Gastroesophageal sphincter (tissue), 4 donors: ENCODE data around the gene WNT2. TPM values are rescaled to one million over a fixed set of nuclear protein-coding genes. Genes with fewer than 3 reads are reported as not detected.
"Not testable (repeated sequence)": the region's sequence is repeated elsewhere in the genome, so short reads cannot be mapped to it uniquely, and the experiment has no call there.

ENCODE experiments used
- ATAC-seq: fragments of 150-250 bp; one replicate; pipeline ENCODE4 v1.9.1; 2016; ENCODE audit warnings: mild to moderate bottlenecking, moderate library complexity
- H3K27ac ChIP-seq, 4 donors: fragments of 200-600 bp; sonication (generic) in 3 of 4; 1 replicate in 3 of 4; 2 replicates in 1 of 4; pipeline ENCODE4 v1.5.1; 2016 to 2019
- H3K27me3 ChIP-seq: fragments of 200-600 bp; sonication (generic); one replicate; pipeline ENCODE4 v1.5.1; 2019
- H3K36me3 ChIP-seq, 2 donors: fragments of 200-600 bp; sonication (generic); one replicate each; pipeline ENCODE4 v1.5.1; 2019; ENCODE audit warnings: control low read depth in 1 of 2
- H3K4me1 ChIP-seq, 3 donors: fragments of 200-600 bp; sonication (generic); 1 replicate in 2 of 3; 2 replicates in 1 of 3; pipeline ENCODE4 v1.5.1; 2016 to 2019; ENCODE audit warnings: control low read depth in 2 of 3
- H3K4me3 ChIP-seq, 2 donors: fragments of 200-600 bp; sonication (generic); one replicate each; pipeline ENCODE4 v1.5.1; 2019; ENCODE audit warnings: mild to moderate bottlenecking in 1 of 2, moderate library complexity in 1 of 2
- H3K9me3 ChIP-seq, 3 donors: fragments of 200-600 bp; sonication (generic); one replicate each; pipeline ENCODE4 v1.5.1; 2017 to 2019; ENCODE audit warnings: control low read depth in 2 of 3
- EP300 ChIP-seq: sonication (generic); formaldehyde crosslinking; IDR thresholded peaks from one replicate; pipeline ENCODE4 v1.6.1; 2017; ENCODE audit warnings: antibody characterized with exemption, mild to moderate bottlenecking
- POLR2A ChIP-seq, 2 donors: fragments of 450-650 bp; IDR thresholded peaks; one replicate each; pipeline ENCODE4 v1.6.1; 2017; ENCODE audit warnings: antibody characterized with exemption in 2 of 2, mild to moderate bottlenecking in 2 of 2, moderate library complexity in 1 of 2
- POLR2AphosphoS5 ChIP-seq: sonication (generic); formaldehyde crosslinking; IDR thresholded peaks from one replicate; pipeline ENCODE4 v1.6.1; 2017; ENCODE audit warnings: antibody characterized with exemption
- WGBS, 2 donors: methylation state at CpG; one replicate each; pipeline ENCODE4 v1.1.5; 2018; ENCODE audit warnings: low coverage in 1 of 2; 5-methylcytosine and 5-hydroxymethylcytosine counted together
- total RNA-seq, 4 donors: library from RNA; depleted of rRNA; stranded (reverse); fragments of >200 nt; gene quantifications; one replicate each; pipeline ENCODE4 v1.1.0, GENCODE V29; 2016
- TF ChIP-seq, protein P1 (sequence below), 4 experiments: fragments of 200-600 bp in 2 of 4; fragments of 450-650 bp in 2 of 4; sonication (generic) in 1 of 4; IDR thresholded peaks; one replicate each; pipeline ENCODE4 v1.5.1; 2017 to 2019; ENCODE audit warnings: antibody characterized with exemption in 4 of 4, mild to moderate bottlenecking in 2 of 4, moderate library complexity in 2 of 4

WNT2 gene
- total RNA-seq, 4 donors from 2014 or later, result 0.54 to 1.3 (median 1.1) TPM; not detected in 1

DNA sequence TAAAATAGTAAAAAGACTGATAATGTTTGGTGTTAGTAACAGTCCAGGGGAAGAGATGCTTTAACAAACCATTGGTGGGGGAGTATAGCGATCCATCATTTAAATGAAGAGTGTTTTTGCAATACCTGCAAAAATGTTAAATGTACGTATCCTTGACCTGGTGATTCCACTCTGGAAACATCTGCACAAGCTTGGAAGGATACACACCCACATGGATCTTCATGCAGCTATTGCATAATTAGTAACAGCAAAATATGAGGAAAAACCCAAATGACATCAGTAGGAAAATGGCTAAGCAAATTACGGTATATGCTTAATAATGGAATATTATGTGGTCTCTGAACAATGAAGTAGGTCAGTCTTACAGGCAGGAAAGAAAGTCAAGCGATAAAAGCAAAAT lies 20.5 kb downstream of the WNT2 start:
- no peak for TF ChIP-seq POLR2AphosphoS5
- TF ChIP-seq, protein P1, sequence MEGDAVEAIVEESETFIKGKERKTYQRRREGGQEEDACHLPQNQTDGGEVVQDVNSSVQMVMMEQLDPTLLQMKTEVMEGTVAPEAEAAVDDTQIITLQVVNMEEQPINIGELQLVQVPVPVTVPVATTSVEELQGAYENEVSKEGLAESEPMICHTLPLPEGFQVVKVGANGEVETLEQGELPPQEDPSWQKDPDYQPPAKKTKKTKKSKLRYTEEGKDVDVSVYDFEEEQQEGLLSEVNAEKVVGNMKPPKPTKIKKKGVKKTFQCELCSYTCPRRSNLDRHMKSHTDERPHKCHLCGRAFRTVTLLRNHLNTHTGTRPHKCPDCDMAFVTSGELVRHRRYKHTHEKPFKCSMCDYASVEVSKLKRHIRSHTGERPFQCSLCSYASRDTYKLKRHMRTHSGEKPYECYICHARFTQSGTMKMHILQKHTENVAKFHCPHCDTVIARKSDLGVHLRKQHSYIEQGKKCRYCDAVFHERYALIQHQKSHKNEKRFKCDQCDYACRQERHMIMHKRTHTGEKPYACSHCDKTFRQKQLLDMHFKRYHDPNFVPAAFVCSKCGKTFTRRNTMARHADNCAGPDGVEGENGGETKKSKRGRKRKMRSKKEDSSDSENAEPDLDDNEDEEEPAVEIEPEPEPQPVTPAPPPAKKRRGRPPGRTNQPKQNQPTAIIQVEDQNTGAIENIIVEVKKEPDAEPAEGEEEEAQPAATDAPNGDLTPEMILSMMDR (IDR thresholded peaks at IDR 0.05), result no peak
- no peak for ATAC-seq
- no peaks in the 10 kb centered on the region for H3K9me3 ChIP-seq
- no peak overlapping the region for H3K4me3 ChIP-seq
- no peaks in the 10 kb centered on the region for H3K4me1 ChIP-seq
- no peak overlapping the region for H3K27ac ChIP-seq
- no peaks in the 10 kb centered on the region for H3K36me3 ChIP-seq
- 88 to 96% methylated on average over 3 to 4 of the region's 4 CpGs for WGBS, 2 donors
- no peaks in the 10 kb centered on the region for H3K27me3 ChIP-seq

DNA sequence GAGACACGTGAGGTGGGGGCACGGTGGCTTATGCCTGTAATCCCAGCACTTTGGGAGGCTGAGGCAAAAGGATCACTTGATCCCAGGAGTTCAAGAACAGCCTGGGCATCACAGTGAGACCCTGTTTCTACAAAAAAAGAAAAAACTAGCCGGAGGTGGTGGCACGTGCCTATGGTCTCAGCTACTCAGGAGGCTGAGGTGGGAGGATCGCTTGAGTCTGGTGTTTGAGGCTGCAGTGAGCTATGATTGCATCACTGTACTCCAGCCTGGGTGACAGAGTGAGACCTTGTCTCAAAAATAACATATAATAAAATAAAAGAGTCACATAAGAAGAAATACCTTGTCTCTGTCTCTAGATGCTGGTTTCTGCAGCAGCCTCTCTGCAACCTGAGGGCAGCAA lies 22.4 kb downstream of the WNT2 start:
- H3K4me1 ChIP-seq, H3K27ac ChIP-seq, H3K9me3 ChIP-seq, ATAC-seq, H3K27me3 ChIP-seq, H3K4me3 ChIP-seq, H3K36me3 ChIP-seq: not testable (repeated sequence)
- 90 to 100% methylated on average over 2 to 3 of the region's 5 CpGs for WGBS, 2 donors

DNA sequence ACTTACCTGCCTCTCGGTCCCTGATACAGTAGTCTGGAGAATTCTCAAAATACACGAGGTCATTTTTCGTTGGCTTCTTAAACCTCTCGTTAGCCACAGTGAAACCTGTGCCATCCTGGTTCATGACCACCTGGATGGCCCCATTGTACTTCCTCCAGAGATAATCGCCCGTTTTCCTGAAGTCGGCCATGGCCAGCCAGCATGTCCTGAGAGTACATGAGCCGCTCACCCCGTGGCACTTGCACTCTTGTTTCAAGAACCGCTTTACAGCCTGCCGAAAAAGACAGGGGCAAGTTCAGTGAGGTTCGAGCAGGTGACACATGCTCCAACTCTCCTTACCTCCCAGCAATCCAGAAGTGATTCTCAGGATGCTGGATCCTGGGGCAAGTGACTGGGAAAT lies 25.3 kb downstream of the WNT2 start:
- no peak overlapping the region for H3K4me3 ChIP-seq
- ATAC-seq, result no peak
- no peaks in the 10 kb centered on the region for H3K36me3 ChIP-seq
- no peaks in the 10 kb centered on the region for H3K27me3 ChIP-seq
- WGBS, 2 donors, result 85 to 87% methylated on average over 6 to 10 of the region's 12 CpGs
- no peak overlapping the region for H3K27ac ChIP-seq
- no peaks in the 10 kb centered on the region for H3K4me1 ChIP-seq
- TF ChIP-seq POLR2AphosphoS5, result no peak
- TF ChIP-seq EP300, result no peak
- TF ChIP-seq POLR2A (IDR thresholded peaks at IDR 0.05), result no peak
- H3K9me3 ChIP-seq, result no peaks in the 10 kb centered on the region

DNA sequence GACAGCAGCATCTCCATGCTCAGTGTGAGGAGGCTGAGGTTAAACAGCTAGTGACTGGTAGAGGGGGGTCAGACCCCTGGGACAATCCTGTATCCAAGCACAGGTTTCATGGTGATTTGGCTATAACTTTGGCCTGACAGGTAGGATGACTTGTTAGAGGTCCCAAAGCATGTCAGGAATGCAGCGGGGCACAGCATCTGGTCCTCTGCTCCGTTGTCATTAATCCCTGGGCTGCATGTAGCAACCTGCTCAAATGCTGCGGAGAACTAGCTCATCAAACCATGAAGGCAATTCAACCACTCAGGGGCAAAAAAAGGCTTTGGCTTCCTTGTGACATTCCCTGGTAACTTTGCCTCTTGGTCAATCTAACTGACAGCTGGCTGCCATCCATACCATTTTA lies 26.8 kb downstream of the WNT2 start:
- no peaks in the 10 kb centered on the region for H3K9me3 ChIP-seq
- H3K27ac ChIP-seq, result no peak overlapping the region
- H3K36me3 ChIP-seq, result no peaks in the 10 kb centered on the region
- no peak for ATAC-seq
- no peak overlapping the region for H3K4me3 ChIP-seq
- H3K4me1 ChIP-seq, result no peaks in the 10 kb centered on the region
- 52% methylated on average over 3 of the region's 3 CpGs; no CpG with 5 or more reads in 1 of the 2 donors for WGBS, 2 donors
- H3K27me3 ChIP-seq, result no peaks in the 10 kb centered on the region
- TF ChIP-seq, protein P1 (IDR thresholded peaks at IDR 0.05), result no peak
- no peak for TF ChIP-seq POLR2A (IDR thresholded peaks at IDR 0.05)
- no peak for TF ChIP-seq POLR2AphosphoS5
- TF ChIP-seq EP300, result no peak

DNA sequence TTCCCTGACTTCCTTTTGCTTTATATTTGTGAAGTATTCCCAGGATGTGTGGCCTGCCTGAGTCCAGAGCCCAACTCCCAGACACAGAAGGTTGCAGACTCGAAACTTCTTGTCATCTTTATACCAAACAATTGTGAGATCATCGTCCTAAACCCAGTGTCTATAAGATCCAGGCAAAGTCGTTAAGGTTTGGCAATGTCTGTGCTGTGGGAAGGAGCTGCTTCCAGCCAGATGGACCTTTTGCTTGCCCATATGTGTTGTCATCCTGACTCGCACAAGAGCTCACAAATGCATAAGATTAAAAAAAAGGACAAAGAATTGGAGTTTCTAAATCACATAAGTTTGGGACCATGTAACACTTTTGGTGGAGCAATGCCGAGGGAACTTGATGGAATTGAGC lies 37.0 kb downstream of the WNT2 start:
- whole genome bisulfite sequencing, 2 donors, result 64 to 86% methylated on average over 3 to 5 of the region's 5 CpGs
- no peak for ATAC-seq
- no peaks in the 10 kb centered on the region for H3K9me3 ChIP-seq
- no peaks in the 10 kb centered on the region for H3K4me1 ChIP-seq
- TF ChIP-seq, protein P1 (IDR thresholded peaks at IDR 0.05), result no peak
- TF ChIP-seq EP300 (no peak), POLR2AphosphoS5 (no peak), POLR2A (IDR thresholded peaks at IDR 0.05) (no peak)
- H3K4me3 ChIP-seq, result no peak overlapping the region
- no peaks in the 10 kb centered on the region for H3K36me3 ChIP-seq
- H3K27me3 ChIP-seq, result no peaks in the 10 kb centered on the region
- H3K27ac ChIP-seq, result no peak overlapping the region

DNA sequence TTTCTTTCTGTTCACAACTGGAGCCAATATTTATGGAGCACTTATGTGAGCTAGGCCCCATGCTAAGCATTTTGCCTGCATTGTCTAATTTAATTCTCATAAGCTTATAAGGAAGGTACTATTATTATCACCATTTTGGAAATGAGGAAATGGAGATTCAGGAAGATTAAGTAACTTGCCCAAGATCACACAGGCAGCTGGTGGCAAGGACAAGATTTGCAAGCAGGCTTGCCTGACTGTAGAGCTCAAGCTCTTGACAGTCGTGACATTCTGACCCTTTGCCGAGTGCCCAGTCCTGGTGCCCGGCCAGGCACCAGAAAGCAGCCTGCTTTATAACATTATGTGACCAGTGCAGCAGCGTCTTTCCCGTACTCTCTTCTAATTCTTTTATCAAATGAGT lies 38.2 kb downstream of the WNT2 start:
- no peak for ATAC-seq
- TF ChIP-seq EP300 (no peak), POLR2AphosphoS5 (no peak), POLR2A (IDR thresholded peaks at IDR 0.05) (no peak)
- TF ChIP-seq, protein P1 (IDR thresholded peaks at IDR 0.05), result no peak
- no peaks in the 10 kb centered on the region for H3K9me3 ChIP-seq
- WGBS, 2 donors, result 90% methylated on average over 5 of the region's 5 CpGs; no CpG with 5 or more reads in 1 of the 2 donors
- H3K36me3 ChIP-seq, result no peaks in the 10 kb centered on the region
- no peak overlapping the region for H3K4me3 ChIP-seq
- H3K4me1 ChIP-seq, result no peaks in the 10 kb centered on the region
- no peaks in the 10 kb centered on the region for H3K27me3 ChIP-seq
- H3K27ac ChIP-seq, result no peak overlapping the region
